Astrocyte (in vitro differentiated cells and primary cell): ENCODE results near the gene SLCO4A1. TPM values are rescaled to one million over a fixed set of nuclear protein-coding genes. Genes with fewer than 3 reads are reported as not detected.

Experiments used
- DNase-seq: peaks from one replicate; pipeline ENCODE4 v3.0.0-alpha.2; 2010; ENCODE audit warnings: low read depth
- FAIRE-seq: peaks from 2 replicates; lab custom pipeline; 2011; peaks lifted over from hg19 to GRCh38; lab: Jason Lieb, UNC
- H2AFZ ChIP-seq: 2 replicates; pipeline ENCODE4 v1.6.0; 2012; ENCODE audit warnings: low read depth, low read length, inconsistent platforms
- H3K27ac ChIP-seq: 2 replicates; pipeline ENCODE4 v1.5.1; 2011; ENCODE audit warnings: low read depth, low read length, inconsistent platforms
- H3K27me3 ChIP-seq: 2 replicates; pipeline ENCODE4 v1.6.0; 2011; ENCODE audit warnings: low read length, inconsistent platforms; ENCODE audit not compliant: insufficient read depth
- H3K36me3 ChIP-seq: 2 replicates; pipeline ENCODE4 v1.5.1; 2011; ENCODE audit warnings: low read length, inconsistent platforms; ENCODE audit not compliant: insufficient read depth
- H3K4me1 ChIP-seq: 2 replicates; pipeline ENCODE4 v1.5.1; 2011; ENCODE audit warnings: low read length, inconsistent platforms; ENCODE audit not compliant: insufficient read depth
- H3K4me2 ChIP-seq: 2 replicates; pipeline ENCODE4 v1.6.0; 2012; ENCODE audit warnings: low read length, inconsistent platforms
- H3K4me3 ChIP-seq: 2 replicates; pipeline ENCODE4 v1.5.1; 2011; ENCODE audit warnings: low read depth, mild to moderate bottlenecking, low read length, inconsistent platforms; ENCODE audit not compliant: insufficient read depth
- H3K79me2 ChIP-seq: 2 replicates; pipeline ENCODE4 v1.6.0; 2012; ENCODE audit warnings: mild to moderate bottlenecking, low read length, inconsistent platforms; ENCODE audit not compliant: insufficient read depth
- H3K9ac ChIP-seq: 2 replicates; pipeline ENCODE4 v1.6.0; 2012; ENCODE audit warnings: mild to moderate bottlenecking, low read length, inconsistent platforms
- H3K9me3 ChIP-seq: 2 replicates; pipeline ENCODE4 v1.5.1; 2012; ENCODE audit warnings: low read depth, mild to moderate bottlenecking, low read length, inconsistent platforms; ENCODE audit not compliant: insufficient read depth
- H4K20me1 ChIP-seq: 2 replicates; pipeline ENCODE4 v1.6.0; 2012; ENCODE audit warnings: low read length, inconsistent platforms; ENCODE audit not compliant: insufficient read depth
- H3K27ac Mint-ChIP-seq: one replicate; pipeline ENCODE4 v1.8.0; 2021; ENCODE audit warnings: mild to moderate bottlenecking, mixed read lengths; ENCODE audit not compliant: unreplicated experiment
- H3K27me3 Mint-ChIP-seq: one replicate; pipeline ENCODE4 v1.8.0; 2021; ENCODE audit warnings: low read depth, mixed read lengths; ENCODE audit not compliant: unreplicated experiment
- H3K36me3 Mint-ChIP-seq: one replicate; pipeline ENCODE4 v1.8.0; 2021; ENCODE audit warnings: low read depth, mixed read lengths; ENCODE audit not compliant: unreplicated experiment
- H3K4me1 Mint-ChIP-seq: one replicate; pipeline ENCODE4 v1.8.0; 2021; ENCODE audit warnings: low read depth, mixed read lengths; ENCODE audit not compliant: unreplicated experiment
- H3K4me3 Mint-ChIP-seq: one replicate; pipeline ENCODE4 v1.8.0; 2021; ENCODE audit warnings: mild to moderate bottlenecking, moderate library complexity, mixed read lengths; ENCODE audit not compliant: unreplicated experiment
- H3K9me3 Mint-ChIP-seq: one replicate; pipeline ENCODE4 v1.8.0; 2021; ENCODE audit warnings: mild to moderate bottlenecking, mixed read lengths; ENCODE audit not compliant: unreplicated experiment
- EZH2 ChIP-seq: IDR thresholded peaks from 2 replicates; pipeline ENCODE4 v1.6.1; 2012; ENCODE audit warnings: mild to moderate bottlenecking, low read length, inconsistent platforms; ENCODE audit not compliant: insufficient read depth
- total RNA-seq: library from RNA; stranded (reverse); gene quantifications from 2 replicates; pipeline ENCODE4 v1.2.1, GENCODE V29; 2021
- TF ChIP-seq, protein P1 (sequence below): IDR thresholded peaks from 2 replicates; pipeline ENCODE4 v1.5.1; 2011; ENCODE audit warnings: low read depth, mild to moderate bottlenecking, inconsistent platforms, low read length, moderate library complexity; ENCODE audit not compliant: insufficient read depth

Gene SLCO4A1
- total RNA-seq, 1 donor from 2014 or later: 0.43 TPM

DNA sequence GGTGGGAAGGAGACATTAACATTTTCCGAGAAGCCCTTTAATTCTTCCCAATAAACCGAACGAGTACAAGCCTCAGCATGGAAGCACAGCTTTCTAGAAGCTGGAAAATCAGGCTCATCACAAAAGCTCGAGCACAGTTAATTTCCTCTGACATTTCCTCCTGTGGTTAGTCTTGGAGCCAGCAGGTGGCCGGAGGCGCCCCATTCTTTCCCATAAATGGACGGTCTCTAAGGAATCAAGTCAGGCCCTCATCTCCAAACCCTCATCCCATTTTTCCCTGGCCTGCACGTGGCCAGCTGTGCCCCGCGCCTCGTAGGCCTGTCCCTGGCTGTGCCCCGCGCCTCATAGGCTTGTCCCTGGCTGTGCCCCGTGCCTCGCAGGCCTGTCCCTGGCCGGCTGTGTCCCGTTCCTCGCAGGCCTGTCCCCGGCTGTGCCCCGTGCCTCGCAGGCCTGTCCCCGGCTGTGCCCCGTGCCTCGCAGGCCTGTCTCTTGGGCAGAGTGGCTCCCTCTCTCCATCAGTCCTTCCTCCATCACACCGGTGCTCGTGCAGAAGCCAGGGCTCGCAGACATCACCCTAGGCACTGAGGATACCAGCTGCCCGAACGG, 46.7 kb downstream of the SLCO4A1 start:
- peaks cover 27% of the 10 kb centered on the region for H3K27me3 Mint-ChIP-seq
- no peak for FAIRE-seq

DNA sequence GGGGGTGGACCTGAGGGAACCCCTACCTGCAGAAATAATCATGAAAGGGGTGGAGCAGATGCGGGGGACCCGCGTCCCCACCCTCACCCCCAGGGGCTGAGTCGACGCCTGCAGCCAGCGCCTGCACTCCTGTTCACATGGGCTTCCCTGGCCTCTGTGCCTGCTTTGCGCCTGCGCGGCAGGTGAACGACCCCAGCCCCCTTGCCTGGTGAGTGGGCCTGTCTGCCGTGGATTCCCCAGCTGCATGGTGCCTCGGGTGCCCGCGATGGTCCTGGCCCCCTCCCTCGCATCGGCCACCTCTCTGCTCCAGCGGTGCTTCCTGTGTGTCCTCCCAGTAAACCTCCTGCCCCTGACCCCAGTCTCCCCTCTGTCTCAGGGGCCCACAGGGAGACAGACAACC, 47.6 kb downstream of the SLCO4A1 start:
- Histone ChIP-seq H3K79me2 (no peaks in the 10 kb centered on the region), H3K4me1 (peaks cover 4% of the 10 kb centered on the region), H3K36me3 (no peaks in the 10 kb centered on the region), H3K4me3 (no peak overlapping the region), H3K9me3 (no peaks in the 10 kb centered on the region), H3K27ac (no peak overlapping the region), H3K9ac (no peak overlapping the region), H4K20me1 (no peaks in the 10 kb centered on the region), H3K27me3 (peaks cover 19% of the 10 kb centered on the region), H3K4me2 (no peak overlapping the region), H2AFZ (no peak overlapping the region)
- H3K4me1 Mint-ChIP-seq: peaks cover 9% of the 10 kb centered on the region
- no peaks in the 10 kb centered on the region for H3K36me3 Mint-ChIP-seq
- H3K27ac Mint-ChIP-seq: no peak overlapping the region
- no peak for DNase-seq
- peaks cover 34% of the 10 kb centered on the region for H3K27me3 Mint-ChIP-seq
- no peaks in the 10 kb centered on the region for H3K9me3 Mint-ChIP-seq
- no peak for TF ChIP-seq EZH2
- TF ChIP-seq, protein P1, sequence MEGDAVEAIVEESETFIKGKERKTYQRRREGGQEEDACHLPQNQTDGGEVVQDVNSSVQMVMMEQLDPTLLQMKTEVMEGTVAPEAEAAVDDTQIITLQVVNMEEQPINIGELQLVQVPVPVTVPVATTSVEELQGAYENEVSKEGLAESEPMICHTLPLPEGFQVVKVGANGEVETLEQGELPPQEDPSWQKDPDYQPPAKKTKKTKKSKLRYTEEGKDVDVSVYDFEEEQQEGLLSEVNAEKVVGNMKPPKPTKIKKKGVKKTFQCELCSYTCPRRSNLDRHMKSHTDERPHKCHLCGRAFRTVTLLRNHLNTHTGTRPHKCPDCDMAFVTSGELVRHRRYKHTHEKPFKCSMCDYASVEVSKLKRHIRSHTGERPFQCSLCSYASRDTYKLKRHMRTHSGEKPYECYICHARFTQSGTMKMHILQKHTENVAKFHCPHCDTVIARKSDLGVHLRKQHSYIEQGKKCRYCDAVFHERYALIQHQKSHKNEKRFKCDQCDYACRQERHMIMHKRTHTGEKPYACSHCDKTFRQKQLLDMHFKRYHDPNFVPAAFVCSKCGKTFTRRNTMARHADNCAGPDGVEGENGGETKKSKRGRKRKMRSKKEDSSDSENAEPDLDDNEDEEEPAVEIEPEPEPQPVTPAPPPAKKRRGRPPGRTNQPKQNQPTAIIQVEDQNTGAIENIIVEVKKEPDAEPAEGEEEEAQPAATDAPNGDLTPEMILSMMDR: no peak
- FAIRE-seq: no peak
- no peak overlapping the region for H3K4me3 Mint-ChIP-seq

More for the DNA sequence above, 46.7 kb downstream of the SLCO4A1 start:
- no peaks in the 10 kb centered on the region for H3K9me3 ChIP-seq
- no peak overlapping the region for H3K4me3 ChIP-seq
- no peaks in the 10 kb centered on the region for H3K36me3 ChIP-seq
- H2AFZ ChIP-seq: no peak overlapping the region
- Mint-ChIP-seq H3K27ac (no peak overlapping the region), H3K9me3 (no peaks in the 10 kb centered on the region), H3K36me3 (no peaks in the 10 kb centered on the region), H3K4me3 (no peak overlapping the region), H3K4me1 (peaks cover 9% of the 10 kb centered on the region)
- peaks cover 4% of the 10 kb centered on the region for H3K4me1 ChIP-seq
- H3K79me2 ChIP-seq: no peaks in the 10 kb centered on the region
- no peaks in the 10 kb centered on the region for H4K20me1 ChIP-seq
- no peak overlapping the region for H3K4me2 ChIP-seq
- TF ChIP-seq EZH2: no peak
- TF ChIP-seq, protein P1: peak; percentile 25
- H3K27me3 ChIP-seq: peaks cover 21% of the 10 kb centered on the region
- peak; percentile 6 for DNase-seq
- H3K27ac ChIP-seq: no peak overlapping the region
- H3K9ac ChIP-seq: no peak overlapping the region

DNA sequence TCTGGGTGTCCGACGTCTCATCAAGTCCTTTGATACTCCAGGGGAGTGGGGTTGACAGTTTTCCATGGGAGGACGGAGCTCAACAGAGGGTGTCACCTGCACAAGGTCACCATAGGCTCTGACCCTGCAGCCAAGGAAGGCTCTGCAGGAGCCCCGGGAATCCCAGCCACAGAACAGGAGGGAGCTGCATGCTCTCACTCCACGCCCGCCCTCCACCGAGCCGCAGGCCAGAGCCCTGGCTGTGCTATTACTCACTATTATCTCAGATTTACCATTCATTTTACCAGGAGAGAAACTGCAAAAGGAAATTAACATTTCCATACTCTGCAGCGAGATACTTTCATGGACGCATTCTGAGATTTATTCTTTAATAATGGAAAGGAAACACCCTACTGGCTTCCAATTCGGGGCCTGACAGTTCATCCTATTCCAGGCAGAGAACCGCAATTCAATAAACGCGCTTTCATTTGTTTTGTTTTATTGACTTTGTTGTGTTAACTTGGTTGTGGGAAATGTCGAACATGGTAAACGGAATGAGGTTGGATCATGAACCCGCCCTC, 48.0 kb downstream of the SLCO4A1 start:
- H4K20me1 ChIP-seq: no peaks in the 10 kb centered on the region
- Mint-ChIP-seq H3K4me3 (no peak overlapping the region), H3K27ac (peak overlapping the region; percentile 34), H3K27me3 (peaks cover 38% of the 10 kb centered on the region), H3K9me3 (no peaks in the 10 kb centered on the region), H3K4me1 (peaks cover 9% of the 10 kb centered on the region), H3K36me3 (no peaks in the 10 kb centered on the region)
- no peak overlapping the region for H3K9ac ChIP-seq
- no peak overlapping the region for H3K4me2 ChIP-seq
- no peaks in the 10 kb centered on the region for H3K9me3 ChIP-seq
- FAIRE-seq: no peak
- H3K4me1 ChIP-seq: peaks cover 4% of the 10 kb centered on the region
- no peak overlapping the region for H3K27ac ChIP-seq
- no peak for TF ChIP-seq EZH2
- TF ChIP-seq, protein P1: no peak
- peaks cover 20% of the 10 kb centered on the region for H3K27me3 ChIP-seq
- no peak for DNase-seq
- H3K4me3 ChIP-seq: no peak overlapping the region
- no peak overlapping the region for H2AFZ ChIP-seq
- H3K79me2 ChIP-seq: no peaks in the 10 kb centered on the region
- H3K36me3 ChIP-seq: no peaks in the 10 kb centered on the region
